Measurements from ENCODE around the gene ASB3.
"Not testable (repeated sequence)": the region's sequence is repeated elsewhere in the genome, so short reads cannot be mapped to it uniquely, and the experiment has no call there.

- TF ChIP-seq POLR2A (IDR thresholded peaks at IDR 0.05; ENCODE audit: extremely low read depth, insufficient read length); CTCF (IDR thresholded peaks at IDR 0.05; ENCODE audit: low read depth, low read length): not testable (repeated sequence)
Observed at GRCh38 chr2:53720944-53721343, 65.8 kb downstream of the ASB3 start.

Measured in NB4 (cell line).